ENCODE measurements around the gene PLEKHH1. TPM values are rescaled to one million over a fixed set of nuclear protein-coding genes. Genes with fewer than 3 reads are reported as not detected.

Gene PLEKHH1
- total RNA-seq = 0.05 and 0.13 TPM in 2 replicates

GRCh38 chr14:67532998-67533753 lies at the start of gene PLEKHH1:
Gene PLEKHH1, plus strand, starts transcription at chr14:67533290. Its CDS starts 8,578 bp downstream, at chr14:67541868.

GRCh38 chr14:67487937-67488893 lies 44.9 kb upstream of the PLEKHH1 start, which contains the start of gene TMEM229B:
Gene TMEM229B, minus strand, starts transcription at chr14:67488721. Its CDS starts 14,798 bp downstream, at chr14:67473923.

GRCh38 chr14:67599698-67600561 lies 66.8 kb downstream of the PLEKHH1 start, which contains the start of gene PIGH:
Gene PIGH, minus strand, starts transcription at chr14:67600268. Its CDS starts 65 bp downstream, at chr14:67600203.

GRCh38 chr14:67619446-67620216 lies 86.5 kb downstream of the PLEKHH1 start, which contains the start of gene ARG2:
Gene ARG2, plus strand, starts transcription at chr14:67619920. Its CDS starts 58 bp downstream, at chr14:67619978.

Other genes starting within 250 kb of the PLEKHH1 start
- gene ATP6V1D, start 173.5 kb upstream of the PLEKHH1 start, total RNA-seq = 80.6 and 82.5 TPM in 2 replicates
- 178 and 228 TPM in 2 replicates for gene EIF2S1, start 173.0 kb upstream of the PLEKHH1 start, total RNA-seq
- 28.0 and 29.5 TPM in 2 replicates for gene PLEK2, start 121.1 kb upstream of the PLEKHH1 start, total RNA-seq
- gene TMEM229B, start 44.6 kb upstream of the PLEKHH1 start, total RNA-seq = 6.9 and 8.1 TPM in 2 replicates
- gene PIGH, start 67.0 kb downstream of the PLEKHH1 start, total RNA-seq = 10.3 and 13.0 TPM in 2 replicates
- 9.6 and 13.2 TPM in 2 replicates for gene ARG2, start 86.6 kb downstream of the PLEKHH1 start, total RNA-seq
- 40.8 and 45.3 TPM in 2 replicates for gene VTI1B, start 141.3 kb downstream of the PLEKHH1 start, total RNA-seq
- 65.0 and 65.8 TPM in 2 replicates for gene RDH11, start 162.5 kb downstream of the PLEKHH1 start, total RNA-seq
- gene RDH12, start 168.6 kb downstream of the PLEKHH1 start, total RNA-seq = not detected in 2 replicates